GM06990 (cell line): Measurements from ENCODE around the gene MYCBP.
A peak's percentile ranks its signal among the peaks of the same experiment; 100 is the strongest.

Experiments used
- DNase-seq: peaks from one replicate; pipeline ENCODE4 v3.0.0-alpha.2; 2011; ENCODE audit not compliant: insufficient read length; ENCODE audit errors: extremely low read depth
- H3K27me3 ChIP-seq: replicated peaks from 2 replicates; pipeline ENCODE4 v1.6.0; 2011; ENCODE audit warnings: low read length; ENCODE audit not compliant: control insufficient read depth, insufficient read depth
- H3K36me3 ChIP-seq: 2 replicates; pipeline ENCODE4 v1.5.1; 2011; ENCODE audit warnings: low read length; ENCODE audit not compliant: control insufficient read depth, insufficient read depth
- H3K4me3 ChIP-seq: replicated peaks from 2 replicates; pipeline ENCODE4 v1.5.1; 2011; ENCODE audit warnings: low read depth, mild to moderate bottlenecking, control low read depth, low read length
- CTCF ChIP-seq: IDR thresholded peaks from 2 replicates; pipeline ENCODE4 v1.5.1; 2011; ENCODE audit warnings: low read length, control low read depth, mild to moderate bottlenecking, inconsistent platforms; ENCODE audit not compliant: insufficient read depth, poor library complexity, severe bottlenecking

The MYCBP gene

GRCh38 chr1:38873027-38873969 lies at the start of gene MYCBP:
TSS of gene MYCBP (minus strand) at chr1:38873348. CDS start at chr1:38873305, 43 bp downstream.
- peak; percentile 98 for DNase-seq
- Histone ChIP-seq H3K27me3 (no peaks in the 10 kb centered on the region), H3K36me3 (no peaks in the 10 kb centered on the region), H3K4me3 (peak within 1 kb of the TSS; percentile 100)
- no peak for TF ChIP-seq CTCF

DNA sequence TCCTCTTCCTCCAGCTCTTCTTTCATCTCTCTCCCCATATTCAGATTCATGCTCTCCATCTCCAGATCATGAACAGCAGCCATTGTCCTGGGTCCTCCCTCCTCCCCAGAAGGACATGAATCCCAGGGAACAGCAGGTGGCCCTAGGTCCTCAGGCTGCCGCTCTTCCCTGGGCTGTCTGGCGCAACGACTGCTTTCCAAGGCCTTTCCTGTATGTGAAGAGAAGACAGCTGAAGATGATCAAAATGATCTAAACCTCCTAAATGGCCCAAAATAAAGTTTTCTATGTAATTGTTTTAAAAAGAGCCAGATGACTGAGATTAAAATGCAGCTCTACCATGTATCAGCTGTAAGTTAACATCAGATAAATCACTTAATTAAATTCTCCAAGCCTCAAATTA lies 46.0 kb upstream of the MYCBP start:
- Histone ChIP-seq H3K36me3 (no peaks in the 10 kb centered on the region), H3K4me3 (no peak overlapping the region), H3K27me3 (no peaks in the 10 kb centered on the region)
- DNase-seq: no peak
- no peak for TF ChIP-seq CTCF

- Histone ChIP-seq H3K27me3 (no peaks in the 10 kb centered on the region), H3K36me3 (no peaks in the 10 kb centered on the region), H3K4me3 (no peak overlapping the region)
- TF ChIP-seq CTCF: no peak
- DNase-seq: no peak
These were observed 45.4 kb upstream of the MYCBP start for GRCh38 chr1:38918568-38918967.

DNA sequence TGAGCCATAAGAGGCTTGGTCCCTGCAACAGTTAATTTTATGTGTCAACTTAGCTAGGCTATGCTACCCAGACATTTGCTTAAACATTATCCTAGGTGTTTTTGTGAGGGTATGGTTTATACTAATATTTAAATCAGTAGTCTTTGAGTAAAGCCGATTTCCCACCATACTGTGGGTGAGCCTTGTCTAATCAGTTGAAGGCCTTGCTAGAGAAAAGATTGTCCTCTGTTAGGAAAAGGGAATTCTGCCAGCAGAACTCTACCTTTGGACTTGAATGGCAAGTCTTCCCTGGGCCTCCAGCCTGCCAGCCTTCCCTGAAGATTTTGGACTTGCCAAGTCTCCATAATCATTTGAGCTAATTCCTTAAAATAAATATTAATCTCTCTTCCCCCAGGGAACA lies 44.6 kb upstream of the MYCBP start:
- no peak for TF ChIP-seq CTCF
- Histone ChIP-seq H3K27me3 (no peaks in the 10 kb centered on the region), H3K4me3 (no peak overlapping the region), H3K36me3 (no peaks in the 10 kb centered on the region)
- DNase-seq: no peak

DNA sequence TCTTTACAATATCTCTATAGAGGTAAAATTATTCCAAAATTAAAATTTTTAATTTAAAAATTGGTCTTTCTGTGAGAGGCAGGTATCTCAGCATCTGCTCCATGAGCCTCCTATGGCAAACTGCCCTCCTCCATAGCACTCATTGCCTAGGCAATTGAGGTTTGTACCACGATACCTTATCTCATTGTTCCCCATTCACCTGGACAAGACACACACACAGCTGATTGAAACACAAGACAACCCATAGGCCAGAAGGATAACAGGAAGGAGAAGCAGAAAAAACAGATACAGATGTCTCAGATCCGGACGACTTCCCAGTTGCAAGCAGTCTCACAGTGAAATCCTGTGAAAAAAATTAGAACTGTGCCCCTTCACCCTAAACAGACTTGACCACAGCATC lies 44.2 kb upstream of the MYCBP start:
- no peak for TF ChIP-seq CTCF
- Histone ChIP-seq H3K36me3 (no peaks in the 10 kb centered on the region), H3K4me3 (no peak overlapping the region), H3K27me3 (no peaks in the 10 kb centered on the region)
- DNase-seq: no peak
